Activated CD4-positive, CD25-positive, alpha-beta regulatory T cell (primary cell): ENCODE measurements around the gene CDH23.
A peak's percentile ranks its signal among the peaks of the same experiment; 100 is the strongest.

Experiments used
- DNase-seq, 4 experiments: peaks; one replicate each; lab custom pipeline; 2025; lab: John Stamatoyannopoulos, UW

CDH23 gene

DNA sequence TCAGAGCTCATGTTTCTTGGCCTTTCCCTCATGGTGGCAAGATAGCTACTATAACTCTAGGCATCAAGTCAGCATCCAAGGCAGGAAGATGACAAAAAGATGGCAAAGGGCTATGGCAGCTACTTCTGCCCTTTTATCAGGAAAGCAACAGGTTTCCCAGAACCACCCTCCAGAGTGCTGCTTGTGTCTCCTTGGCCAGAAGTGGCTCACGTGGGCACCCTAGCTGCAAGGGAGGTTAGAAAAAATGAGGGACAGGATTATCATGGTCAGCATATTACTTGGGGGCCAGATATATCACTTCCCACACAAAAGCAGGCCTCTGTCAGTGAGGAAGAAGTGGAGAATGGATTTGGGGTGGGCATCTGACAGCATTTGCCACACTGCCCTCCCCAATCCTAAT is 347.1 kb downstream of the CDH23 start:
- no peak for DNase-seq

DNA sequence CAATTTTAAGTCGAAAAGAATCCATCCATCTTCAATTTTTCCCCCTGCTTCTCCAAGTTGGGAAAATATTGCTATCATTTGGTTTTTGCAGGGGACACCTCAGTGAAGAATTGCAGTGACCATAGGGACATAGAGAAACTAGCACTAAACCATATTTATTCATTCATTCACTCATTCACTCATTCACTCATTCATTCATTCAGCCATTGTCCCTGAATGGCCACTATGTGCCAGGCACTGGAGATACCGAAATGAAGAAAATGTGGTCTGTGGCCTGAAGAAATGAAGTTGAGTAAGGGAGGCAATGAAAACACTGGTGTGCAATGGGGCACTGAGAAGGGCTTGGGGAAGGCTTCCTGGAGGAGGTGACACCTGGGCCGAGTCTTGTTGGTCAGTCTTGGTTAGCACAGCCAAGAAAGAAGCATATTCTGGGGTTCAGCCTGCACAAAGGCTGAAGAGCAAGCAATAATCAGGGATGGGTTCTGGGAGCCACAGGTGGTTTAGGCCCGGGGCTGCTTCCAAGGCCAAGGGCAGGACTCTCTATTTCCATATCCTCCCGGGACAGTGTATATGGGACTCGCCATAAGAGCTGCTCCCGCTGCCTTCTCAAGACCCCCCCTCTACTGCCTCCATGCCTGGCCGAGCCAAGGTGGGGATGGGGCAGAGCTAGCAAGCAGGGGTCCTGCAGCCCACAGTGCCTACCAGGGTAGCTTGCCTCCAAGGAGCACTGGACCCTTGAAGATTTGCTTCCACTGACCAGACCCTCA is 348.4 kb downstream of the CDH23 start:
- DNase-seq, result no peak

GRCh38 chr10:71745664-71746250 is 349.0 kb downstream of the CDH23 start:
- no peak for DNase-seq

- DNase-seq, result no peak
Measured at GRCh38 chr10:71746344-71747037, 349.8 kb downstream of the CDH23 start.

DNA sequence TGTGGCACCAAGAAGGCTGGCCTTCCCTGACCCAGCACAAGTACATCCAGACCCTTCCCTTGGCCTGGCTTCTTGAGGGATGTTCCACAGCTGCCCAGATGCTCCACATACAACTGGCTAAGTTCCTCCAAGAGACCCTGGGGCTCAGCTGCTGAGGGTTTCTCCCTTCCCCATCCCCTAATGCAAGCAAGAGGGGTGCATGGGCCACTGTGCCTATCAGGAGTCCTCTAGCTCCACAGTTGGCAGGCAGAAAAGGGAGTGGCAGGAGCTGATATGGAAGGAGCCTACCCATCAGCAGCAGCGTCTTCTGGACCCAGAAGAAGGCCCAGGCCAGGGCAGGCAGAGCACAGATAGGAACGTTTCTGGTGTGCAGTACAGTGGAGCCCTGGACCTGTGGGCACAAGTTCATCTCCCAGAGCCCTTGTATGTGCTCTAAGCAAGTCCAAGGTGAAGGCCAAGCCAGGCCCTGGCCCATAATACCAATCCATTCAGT is 350.4 kb downstream of the CDH23 start:
- no peak for DNase-seq

- DNase-seq, result no peak
Measured at GRCh38 chr10:71747551-71748523, 351.1 kb downstream of the CDH23 start.

DNA sequence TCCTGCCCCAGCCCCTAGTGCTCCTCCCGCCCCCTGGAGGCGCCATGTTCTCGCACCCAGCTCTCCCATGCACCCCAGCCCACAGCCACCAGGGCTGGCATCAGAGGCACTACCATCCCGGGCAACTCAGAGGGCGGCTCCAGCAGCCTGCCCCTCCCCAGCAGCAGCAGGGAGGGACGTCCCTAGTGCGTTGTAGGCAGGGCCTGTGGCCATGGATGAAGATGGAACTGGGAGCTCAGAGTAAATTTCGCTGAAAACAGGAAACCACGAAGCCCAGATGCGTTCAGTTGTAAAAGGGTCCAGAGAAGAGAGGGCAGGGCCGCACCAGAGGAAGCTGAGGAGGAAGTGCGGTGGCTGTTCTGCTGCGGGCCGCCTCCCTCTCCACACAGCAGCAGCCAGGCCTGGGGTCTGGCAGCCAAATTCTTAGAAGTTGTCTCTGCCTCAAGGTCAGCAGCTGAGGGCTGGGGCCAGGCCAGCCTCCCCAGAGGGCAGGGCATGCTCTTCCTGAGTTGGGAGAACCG is 352.0 kb downstream of the CDH23 start:
- DNase-seq, result peak in 3 of 4 experiments; percentile 43 to 73 (median 60)

- no peak for DNase-seq
Measured at GRCh38 chr10:71749396-71749795, 352.7 kb downstream of the CDH23 start.

DNA sequence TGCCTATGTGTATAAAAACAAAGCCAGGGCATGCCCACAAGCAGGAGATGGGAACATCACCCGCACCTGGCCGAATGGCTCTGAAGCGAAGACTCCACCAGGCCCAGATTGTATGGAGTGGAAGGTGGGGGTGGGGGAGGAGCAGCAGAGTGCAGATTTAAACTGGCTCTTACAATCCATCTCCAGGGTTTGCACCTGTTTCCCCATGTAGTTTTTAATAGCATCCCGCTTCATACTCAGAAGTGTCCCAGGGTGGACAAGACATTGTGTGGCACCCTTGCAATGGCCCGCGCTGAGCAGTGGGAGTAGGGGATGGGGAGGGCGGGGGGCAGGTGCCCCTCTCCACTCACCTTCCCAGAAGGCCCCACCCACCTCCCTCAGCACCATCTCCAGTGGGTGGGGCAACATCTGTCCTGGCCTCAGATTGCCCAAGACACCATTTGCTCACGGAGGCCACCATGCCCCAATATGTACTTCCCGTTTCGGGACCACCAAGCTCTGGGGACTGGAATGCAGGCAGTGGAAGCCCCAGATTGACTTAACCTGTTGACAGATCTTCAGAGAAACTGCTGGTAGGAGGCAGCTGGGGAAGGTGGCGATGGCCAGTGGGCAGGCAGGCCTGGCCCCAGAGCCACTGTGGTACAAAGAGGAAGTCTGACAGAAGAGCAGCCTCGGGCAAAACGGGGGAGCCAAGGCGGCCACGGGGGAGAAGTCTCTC is 353.6 kb downstream of the CDH23 start:
- DNase-seq, result no peak

GRCh38 chr10:71750986-71751385 is 354.3 kb downstream of the CDH23 start:
- no peak for DNase-seq

DNA sequence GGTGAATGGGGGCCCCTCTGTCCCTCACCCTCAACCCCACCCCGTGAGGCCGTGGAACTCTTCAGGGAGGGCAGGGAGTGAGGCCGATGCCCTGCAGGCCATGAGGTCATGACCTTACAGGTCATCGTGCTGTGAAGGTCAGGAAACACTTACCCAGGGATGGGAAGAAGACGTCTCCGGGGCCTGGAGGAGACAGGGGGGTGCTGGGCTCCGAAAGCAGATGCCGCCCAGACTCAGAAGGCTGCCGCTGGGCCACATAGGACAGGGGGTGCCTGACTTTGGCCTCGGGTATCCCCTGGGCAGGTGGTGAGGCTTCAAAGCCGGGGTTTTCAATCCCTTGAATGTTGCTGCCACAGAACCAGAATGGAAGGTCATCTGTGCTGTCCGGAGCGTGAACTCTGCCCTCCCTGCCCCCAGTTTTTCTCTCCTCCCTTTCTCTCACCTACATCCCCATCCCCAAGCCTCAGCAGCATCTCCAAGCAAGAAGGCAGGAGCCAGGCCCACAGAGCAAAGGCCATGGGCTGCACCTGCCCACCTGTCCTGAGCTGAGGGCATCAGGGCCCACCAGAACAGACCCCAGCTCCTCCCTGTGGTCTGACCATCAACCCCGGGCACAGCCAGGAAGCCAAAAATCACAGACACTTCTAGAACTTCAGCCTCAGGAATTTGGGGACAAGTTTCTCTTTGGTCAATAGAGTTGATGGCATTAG is 354.9 kb downstream of the CDH23 start:
- no peak for DNase-seq

- no peak for DNase-seq
Measured at GRCh38 chr10:71752391-71753090, 355.8 kb downstream of the CDH23 start.

DNA sequence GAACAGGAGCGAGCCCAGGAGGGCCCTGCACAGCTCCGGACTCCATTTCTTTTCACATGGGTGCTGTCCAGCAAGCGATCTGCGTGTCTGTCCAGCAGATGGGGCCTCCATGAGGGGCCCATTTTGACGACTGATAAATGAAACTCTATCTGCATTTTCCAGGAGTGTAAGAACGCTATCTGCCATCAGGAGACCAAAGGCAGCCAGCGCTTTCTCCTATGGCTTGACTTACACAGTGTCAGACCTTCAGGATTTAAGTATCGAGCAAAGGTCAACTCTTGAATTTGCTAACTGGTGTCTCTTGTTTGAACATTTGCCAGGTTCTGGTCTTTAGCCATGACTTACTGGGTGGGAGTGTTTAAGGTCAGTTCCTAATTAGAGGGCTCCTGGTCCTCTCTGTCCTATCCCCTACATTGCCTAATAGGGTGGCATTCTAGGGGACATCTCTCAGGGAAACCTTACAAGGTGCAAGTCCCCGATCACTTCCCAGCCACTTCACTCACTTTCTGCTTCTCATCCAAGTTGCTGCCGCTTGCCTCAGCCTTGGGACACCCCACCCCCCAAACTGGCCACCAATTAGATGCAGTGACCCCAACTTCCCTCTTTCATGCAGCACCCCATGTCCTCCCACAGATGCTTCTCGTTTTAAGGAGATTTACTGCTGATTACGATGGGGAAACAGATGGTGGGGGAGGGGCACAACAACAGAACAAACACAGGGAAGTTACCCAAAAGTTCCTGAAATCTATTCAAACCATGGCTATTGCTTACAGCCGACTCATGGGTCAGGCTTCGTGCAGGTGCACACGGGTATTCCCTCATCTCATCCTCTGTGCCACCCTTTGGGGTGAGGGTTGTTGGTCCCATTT is 356.6 kb downstream of the CDH23 start:
- DNase-seq, result no peak

DNA sequence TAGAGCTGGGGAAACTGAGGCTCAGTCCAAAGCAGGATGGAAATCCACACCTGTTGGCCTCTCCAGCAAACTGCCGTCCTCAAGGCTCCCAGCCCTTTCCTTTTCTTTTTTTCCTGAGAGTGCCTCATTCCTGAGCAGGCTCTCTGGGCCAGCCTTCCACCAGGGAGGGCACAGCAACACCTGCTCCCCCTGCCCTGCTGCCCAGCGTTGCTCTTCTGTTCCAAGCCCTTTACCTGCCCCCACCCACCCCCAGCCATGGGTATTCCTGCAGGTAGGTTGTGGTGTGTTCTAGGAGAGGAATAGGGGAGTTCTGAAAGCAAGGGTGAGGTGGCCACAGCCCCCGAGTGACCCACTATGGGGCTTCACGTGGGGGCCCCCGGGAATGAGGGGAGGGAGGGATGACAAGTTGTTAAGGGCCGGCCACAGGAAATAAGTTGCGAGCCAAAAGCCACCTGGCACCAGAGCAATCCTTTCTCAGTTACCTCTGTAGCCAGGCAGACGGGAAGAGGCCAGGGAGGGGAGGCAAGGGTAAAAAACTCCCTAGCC is 357.3 kb downstream of the CDH23 start:
- DNase-seq, result no peak

GRCh38 chr10:71754562-71754961 is 357.8 kb downstream of the CDH23 start:
- DNase-seq, result no peak

- DNase-seq, result no peak
Measured at GRCh38 chr10:71755179-71755879, 358.6 kb downstream of the CDH23 start.

- no peak for DNase-seq
Measured at GRCh38 chr10:71756311-71757191, 359.8 kb downstream of the CDH23 start.
